HG02885 (cell line): ENCODE measurements around the gene TRIM48.
"Not testable (repeated sequence)": the region's sequence is repeated elsewhere in the genome, so short reads cannot be mapped to it uniquely, and the experiment has no call there.

ENCODE experiments used
- ATAC-seq: cut with Tn5 transposase; IDR thresholded peaks from one replicate; pipeline ENCODE4 v1.9.1; 2021; ENCODE audit warnings: mild to moderate bottlenecking; ENCODE audit not compliant: unreplicated experiment, poor library complexity

The TRIM48 gene, protein sequence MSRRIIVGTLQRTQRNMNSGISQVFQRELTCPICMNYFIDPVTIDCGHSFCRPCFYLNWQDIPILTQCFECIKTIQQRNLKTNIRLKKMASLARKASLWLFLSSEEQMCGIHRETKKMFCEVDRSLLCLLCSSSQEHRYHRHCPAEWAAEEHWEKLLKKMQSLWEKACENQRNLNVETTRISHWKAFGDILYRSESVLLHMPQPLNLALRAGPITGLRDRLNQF

GRCh38 chr11:55261855-55262254 lies at the start of gene TRIM48:
Gene TRIM48 (plus strand): TSS chr11:55262155. CDS start chr11:55262268, 113 bp downstream.
- not testable (repeated sequence) for ATAC-seq

GRCh38 chr11:55238316-55238715 lies 23.6 kb upstream of the TRIM48 start:
- not testable (repeated sequence) for ATAC-seq

DNA sequence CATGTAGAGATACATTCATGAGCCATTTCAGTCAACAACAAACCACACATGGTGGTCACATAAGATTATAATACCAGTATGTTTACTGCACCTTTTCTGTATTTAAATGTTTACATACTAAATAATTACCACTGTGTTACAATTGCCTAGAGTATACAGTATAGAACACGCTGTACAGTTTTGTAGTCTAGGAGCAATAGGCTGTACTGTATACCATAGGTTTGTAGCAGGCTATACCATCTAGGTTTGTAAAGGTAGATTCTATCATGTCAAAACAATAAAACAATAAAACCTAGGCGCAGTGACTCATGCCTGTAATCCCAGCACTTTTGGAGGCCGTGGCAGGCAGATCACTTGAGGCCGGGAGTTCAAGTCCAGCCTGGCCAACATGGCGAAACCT lies 1.1 kb downstream of the TRIM48 start:
- no peak for ATAC-seq
